ENCODE data around the gene SSR3. TPM values are rescaled to one million over a fixed set of nuclear protein-coding genes. Genes with fewer than 3 reads are reported as not detected.
A peak's percentile ranks its signal among the peaks of the same experiment; 100 is the strongest.

The SSR3 gene
- total and polyA plus RNA-seq, 11 donors, result 112 to 900 (median 197) TPM

DNA sequence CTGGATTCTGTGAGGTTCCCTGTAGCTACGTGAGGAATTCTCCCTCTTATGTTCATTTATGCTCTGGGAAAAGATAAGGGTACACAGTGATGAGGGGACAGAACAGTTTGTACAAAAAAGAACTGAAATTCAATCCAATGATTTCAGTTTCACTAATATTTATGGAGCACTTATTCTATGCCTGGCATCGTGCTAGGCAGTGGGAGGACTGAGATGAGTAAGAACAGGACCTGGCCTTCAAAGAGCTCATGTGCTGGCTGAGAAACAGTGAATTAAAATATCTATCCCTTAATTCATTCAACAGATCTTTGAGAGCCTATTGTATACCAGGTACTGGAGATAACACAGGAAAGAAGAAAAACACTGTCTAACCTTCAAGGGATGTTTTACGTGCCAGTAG is 22.2 kb downstream of the SSR3 start:
- no peak for TF ChIP-seq POLR2A (IDR thresholded peaks at IDR 0.05)
- TF ChIP-seq, protein P1, sequence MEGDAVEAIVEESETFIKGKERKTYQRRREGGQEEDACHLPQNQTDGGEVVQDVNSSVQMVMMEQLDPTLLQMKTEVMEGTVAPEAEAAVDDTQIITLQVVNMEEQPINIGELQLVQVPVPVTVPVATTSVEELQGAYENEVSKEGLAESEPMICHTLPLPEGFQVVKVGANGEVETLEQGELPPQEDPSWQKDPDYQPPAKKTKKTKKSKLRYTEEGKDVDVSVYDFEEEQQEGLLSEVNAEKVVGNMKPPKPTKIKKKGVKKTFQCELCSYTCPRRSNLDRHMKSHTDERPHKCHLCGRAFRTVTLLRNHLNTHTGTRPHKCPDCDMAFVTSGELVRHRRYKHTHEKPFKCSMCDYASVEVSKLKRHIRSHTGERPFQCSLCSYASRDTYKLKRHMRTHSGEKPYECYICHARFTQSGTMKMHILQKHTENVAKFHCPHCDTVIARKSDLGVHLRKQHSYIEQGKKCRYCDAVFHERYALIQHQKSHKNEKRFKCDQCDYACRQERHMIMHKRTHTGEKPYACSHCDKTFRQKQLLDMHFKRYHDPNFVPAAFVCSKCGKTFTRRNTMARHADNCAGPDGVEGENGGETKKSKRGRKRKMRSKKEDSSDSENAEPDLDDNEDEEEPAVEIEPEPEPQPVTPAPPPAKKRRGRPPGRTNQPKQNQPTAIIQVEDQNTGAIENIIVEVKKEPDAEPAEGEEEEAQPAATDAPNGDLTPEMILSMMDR (IDR thresholded peaks at IDR 0.05), result no peak
- no peaks in the 10 kb centered on the region for H3K27me3 ChIP-seq
- WGBS, 4 donors, result 47 to 58% (median 51%) methylated on average over 3 of the region's 3 CpGs
- H3K36me3 ChIP-seq, result peaks cover 0 to 22% (median 3%) of the 10 kb centered on the region in 9 donors
- H3K27ac ChIP-seq, result peak overlapping the region in 4 of 12 donors; percentile 4 to 84 (median 38)
- ATAC-seq (no peak), DNase-seq (no peak)
- intact Hi-C loops (cut with DNase I), result loop anchor here in 5 of 10 donors (10.0 kb wide), 4 partner anchors 282 to 602 kb away; partner anchors contain the start of gene LEKR1 (in 1 of the 5)
- H3K4me1 ChIP-seq, result peaks cover 0 to 31% (median 15%) of the 10 kb centered on the region in 12 donors
- no peak overlapping the region for H3K4me3 ChIP-seq
- no peaks in the 10 kb centered on the region for H3K9me3 ChIP-seq

DNA sequence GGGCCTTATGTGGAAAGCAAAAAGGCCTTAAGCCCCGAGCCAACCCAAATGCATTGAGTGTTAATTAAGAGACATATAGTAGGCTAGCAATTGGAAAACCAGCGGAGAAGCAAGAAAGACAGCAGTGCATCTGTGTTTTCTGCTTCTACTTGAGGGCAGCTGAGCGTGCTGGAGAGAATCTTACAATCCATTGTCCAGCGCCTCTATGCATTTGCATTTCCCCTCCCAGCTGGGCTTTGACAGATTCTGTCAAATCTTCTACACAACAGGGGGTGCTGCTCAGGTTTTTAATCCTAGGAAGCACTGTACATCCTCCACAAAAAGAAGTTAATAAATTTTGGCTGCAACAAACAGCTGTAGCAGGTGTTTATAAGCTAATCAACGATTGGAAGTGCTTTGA is 23.9 kb downstream of the SSR3 start:
- Histone ChIP-seq H3K9me3 (no peaks in the 10 kb centered on the region), H3K27me3 (no peaks in the 10 kb centered on the region), H3K4me3 (no peak overlapping the region), H3K4me1 (peaks cover 0 to 30% (median 13%) of the 10 kb centered on the region in 12 donors), H3K36me3 (peaks cover 0 to 13% (median 3%) of the 10 kb centered on the region in 9 donors), H3K27ac (no peak overlapping the region)
- ATAC-seq (no peak), DNase-seq (no peak)
- intact Hi-C loops (cut with DNase I), result loop anchor here in 5 of 10 donors (10.0 kb wide), 4 partner anchors 284 to 604 kb away; partner anchors contain the start of gene LEKR1 (in 1 of the 5)
- WGBS, 4 donors, result 87 to 93% (median 90%) methylated on average over 5 of the region's 5 CpGs
- TF ChIP-seq, protein P1 (IDR thresholded peaks at IDR 0.05), result no peak

DNA sequence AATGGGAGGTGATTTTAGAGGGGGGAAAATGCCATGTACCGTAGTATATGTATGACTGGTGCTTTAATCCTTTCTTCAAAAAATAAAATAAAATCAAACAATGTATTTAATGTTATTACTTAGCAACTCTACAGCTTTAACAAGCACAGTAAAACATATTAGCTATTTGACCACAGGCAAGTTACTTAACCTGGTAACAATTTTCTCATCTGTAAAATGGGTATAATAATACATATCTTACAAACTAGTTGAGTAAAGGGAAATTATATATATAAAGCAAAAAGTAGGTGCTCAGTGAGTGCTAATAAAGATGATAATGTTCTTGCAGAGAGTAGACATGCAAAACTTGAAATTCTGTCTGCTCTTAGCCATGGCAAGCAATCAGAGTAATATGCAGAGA is 27.9 kb downstream of the SSR3 start:
- Histone ChIP-seq H3K9me3 (no peaks in the 10 kb centered on the region), H3K36me3 (peaks cover 0 to 28% (median 3%) of the 10 kb centered on the region in 9 donors), H3K27ac (no peak overlapping the region), H3K4me1 (no peaks in the 10 kb centered on the region), H3K27me3 (no peaks in the 10 kb centered on the region), H3K4me3 (no peak overlapping the region)
- ATAC-seq (no peak), DNase-seq (no peak)
- WGBS, 4 donors, result 93 to 100% (median 96%) methylated on average over 1 of the region's 1 CpG
- intact Hi-C loops (cut with DNase I), result no loop called here
- TF ChIP-seq, protein P1 (IDR thresholded peaks at IDR 0.05), result no peak
- TF ChIP-seq POLR2A (IDR thresholded peaks at IDR 0.05), result no peak

DNA sequence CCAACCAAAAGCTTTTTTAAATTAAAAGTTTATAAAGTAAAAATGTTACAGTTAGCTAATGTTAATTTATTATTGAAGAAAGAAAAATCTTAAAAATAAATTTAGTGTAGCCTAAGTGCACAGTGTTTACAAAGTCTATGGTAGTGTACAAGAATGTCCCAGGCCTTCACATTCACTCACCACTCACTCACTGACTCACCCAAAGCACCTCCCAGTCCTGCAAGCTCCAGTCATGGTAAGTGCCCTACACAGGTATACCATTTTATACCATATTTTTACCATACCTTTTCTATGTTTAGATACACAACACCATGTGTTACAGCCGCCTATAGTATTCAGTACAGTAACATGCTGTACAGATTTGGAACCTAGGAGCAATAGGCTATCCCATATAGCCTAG is 29.1 kb downstream of the SSR3 start:
- H3K36me3 ChIP-seq, result peaks cover 0 to 22% (median 0%) of the 10 kb centered on the region in 9 donors
- no peaks in the 10 kb centered on the region for H3K9me3 ChIP-seq
- H3K4me1 ChIP-seq, result no peaks in the 10 kb centered on the region
- no peak for DNase-seq
- no peak overlapping the region for H3K27ac ChIP-seq
- intact Hi-C loops (cut with DNase I), result no loop called here
- 86 to 100% (median 99%) methylated on average over 1 of the region's 1 CpG for WGBS, 4 donors
- H3K4me3 ChIP-seq, result no peak overlapping the region
- H3K27me3 ChIP-seq, result no peaks in the 10 kb centered on the region
- TF ChIP-seq, protein P1 (IDR thresholded peaks at IDR 0.05), result no peak
- no peak for TF ChIP-seq POLR2A (IDR thresholded peaks at IDR 0.05)
- ATAC-seq, result no peak
